HepG2 (cell line): ENCODE data around the gene RAB36. TPM values are rescaled to one million over a fixed set of nuclear protein-coding genes. Genes with fewer than 3 reads are reported as not detected.

Experiments
- KMT2B ChIP-seq: IDR thresholded peaks from 2 replicates; pipeline ENCODE4 v1.6.1; 2016; ENCODE audit warnings: missing genetic modification reagents, missing compliant biosample characterization
- MBD4 ChIP-seq: IDR thresholded peaks from 2 replicates; pipeline ENCODE4 v1.6.1; 2012; ENCODE audit warnings: low read length, inconsistent platforms, borderline replicate concordance
- NCOA2 ChIP-seq: sonication (generic); formaldehyde crosslinking; IDR thresholded peaks from 2 replicates; pipeline ENCODE4 v1.8.0; 2022; ENCODE audit warnings: inconsistent platforms
- ONECUT2 ChIP-seq: sonication (generic); formaldehyde crosslinking; IDR thresholded peaks from 2 replicates; pipeline ENCODE4 v1.4.0; 2020; ENCODE audit warnings: missing genetic modification reagents
- RFXANK ChIP-seq: IDR thresholded peaks from 2 replicates; pipeline ENCODE4 v1.6.1; 2016
- SAFB2 ChIP-seq: sonication (generic); formaldehyde crosslinking; IDR thresholded peaks from 2 replicates; pipeline ENCODE4 v1.5.1; 2020; ENCODE audit warnings: missing genetic modification reagents, low read depth, mild to moderate bottlenecking, borderline replicate concordance
- SRSF4 ChIP-seq: fragments of 200-400 bp; formaldehyde crosslinking; IDR thresholded peaks from one replicate; pipeline ENCODE4 v1.6.1; 2018; ENCODE audit warnings: mild to moderate bottlenecking, low read depth, low read length, moderate library complexity; ENCODE audit not compliant: poor library complexity, severe bottlenecking
- TRIM24 ChIP-seq: sonication (generic); formaldehyde crosslinking; IDR thresholded peaks from 2 replicates; pipeline ENCODE4 v1.8.0; 2022; ENCODE audit warnings: mild to moderate bottlenecking, missing genetic modification reagents
- ZBTB20 ChIP-seq: sonication (generic); formaldehyde crosslinking; IDR thresholded peaks from 2 replicates; pipeline ENCODE4 v1.8.1; 2023; ENCODE audit warnings: missing genetic modification reagents, low read depth, mild to moderate bottlenecking, borderline replicate concordance
- ZNF235 ChIP-seq: sonication (generic); formaldehyde crosslinking; IDR thresholded peaks from 2 replicates; pipeline ENCODE4 v1.8.1; 2023; ENCODE audit warnings: mild to moderate bottlenecking, missing genetic modification reagents, borderline replicate concordance
- ZNF331 ChIP-seq: sonication (generic); formaldehyde crosslinking; IDR thresholded peaks from 2 replicates; pipeline ENCODE4 v1.4.0; 2020; ENCODE audit warnings: missing genetic modification reagents
- ZNF34 ChIP-seq: sonication (generic); formaldehyde crosslinking; IDR thresholded peaks from 2 replicates; pipeline ENCODE4 v1.4.0; 2020; ENCODE audit warnings: mild to moderate bottlenecking, missing genetic modification reagents, borderline replicate concordance
- polyA plus RNA-seq, 8 experiments: library from polyadenylated mRNA; depleted of rRNA in 3 of 8; stranded (reverse) in 7 of 8; unstranded in 1 of 8; fragments of >200 nt; fragmentation: Illumina TruSeq in 4 of 8; extraction: Trizol in 4 of 8; gene quantifications; 2 replicates each; pipeline versions ENCODE4 v1.2.1 to v1.2.3, GENCODE V29; 2011 to 2016; ENCODE audit warnings: low read depth in 4 of 8, missing spikeins in 1 of 8, mixed read lengths in 1 of 8; ENCODE audit not compliant: insufficient read depth in 1 of 8
- total RNA-seq, 5 experiments: library from RNA; depleted of rRNA; stranded (reverse); fragments of >200 nt; fragmentation: Illumina TruSeq; extraction: Trizol; gene quantifications; 2 replicates each; pipeline ENCODE4 v1.2.3, GENCODE V29; 2016; ENCODE audit warnings: low read depth in 1 of 5
- TF ChIP-seq, protein P1 (sequence below): IDR thresholded peaks from 2 replicates; pipeline ENCODE4 v1.6.1; 2018; ENCODE audit warnings: missing genetic modification reagents
- TF ChIP-seq, protein P2 (sequence below): sonication (generic); formaldehyde crosslinking; IDR thresholded peaks from 2 replicates; pipeline ENCODE4 v1.9.0; 2021; ENCODE audit warnings: missing genetic modification reagents, borderline replicate concordance
- TF ChIP-seq, protein P3 (sequence below): sonication (generic); formaldehyde crosslinking; IDR thresholded peaks from 2 replicates; pipeline ENCODE4 v1.5.1; 2020; ENCODE audit warnings: mild to moderate bottlenecking, missing genetic modification reagents, borderline replicate concordance
- TF ChIP-seq, protein P4 (sequence below): sonication (generic); formaldehyde crosslinking; IDR thresholded peaks from 2 replicates; pipeline ENCODE4 v1.5.1; 2020; ENCODE audit warnings: missing genetic modification reagents, mild to moderate bottlenecking, borderline replicate concordance
- TF ChIP-seq, protein P5 (sequence below): sonication (generic); formaldehyde crosslinking; IDR thresholded peaks from 2 replicates; pipeline ENCODE4 v1.4.0; 2020; ENCODE audit warnings: mild to moderate bottlenecking, missing genetic modification reagents
- TF ChIP-seq, protein P6 (sequence below): sonication (generic); formaldehyde crosslinking; IDR thresholded peaks from 2 replicates; pipeline ENCODE4 v1.5.0; 2020; ENCODE audit warnings: mild to moderate bottlenecking, missing genetic modification reagents
- TF ChIP-seq, protein P7 (sequence below): sonication (generic); IDR thresholded peaks from 2 replicates; pipeline ENCODE4 v1.6.1; 2016; ENCODE audit warnings: low read depth, borderline replicate concordance

The RAB36 gene
- total and polyA plus RNA-seq, 2 of the 13 experiments (the other 11 are each of a cell fraction or from before 2014, with no cell fraction given): 0.24 to 0.86 TPM

DNA sequence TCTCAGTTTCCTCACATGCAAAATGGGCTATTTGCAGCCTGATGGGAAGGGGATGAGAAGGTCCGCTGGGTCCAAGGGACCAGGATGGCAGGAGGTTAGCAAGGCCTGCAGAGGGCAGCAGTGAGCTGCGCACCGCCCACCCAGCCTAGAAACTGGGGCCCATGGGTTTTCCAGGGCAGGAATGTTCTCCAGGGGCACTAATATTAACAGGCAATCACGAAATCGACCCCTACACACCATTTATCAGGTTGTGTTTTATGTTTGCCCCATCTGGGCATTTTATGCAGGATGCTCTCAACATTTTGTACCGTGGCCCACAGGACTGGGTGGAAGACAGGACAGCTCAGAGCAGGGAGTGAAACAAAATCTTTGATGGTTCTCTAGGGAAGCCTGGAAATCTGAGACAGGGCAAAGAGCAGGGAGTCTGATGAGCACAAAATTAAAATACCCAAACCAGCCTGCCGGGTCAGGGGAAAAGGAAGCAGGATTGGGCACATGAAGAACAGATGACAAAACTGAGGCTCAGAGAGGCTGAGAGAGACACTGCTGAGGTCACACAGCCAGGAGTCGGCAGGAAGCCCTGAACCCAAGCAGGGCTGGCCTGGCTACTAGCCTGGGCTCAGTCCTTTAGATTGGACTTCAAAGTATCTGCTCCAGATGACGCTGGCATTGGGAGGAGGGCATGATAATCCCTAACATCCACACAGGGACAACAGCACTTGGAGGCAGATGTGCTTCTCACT lies 33.4 kb downstream of the RAB36 start (continued):
- no peak for TF ChIP-seq SAFB2 (CRISPR knock-in tag)
- no peak for TF ChIP-seq ZNF235
- no peak for TF ChIP-seq TRIM24 (CRISPR knock-in tag)
- no peak for TF ChIP-seq ZBTB20
- TF ChIP-seq, protein P1, sequence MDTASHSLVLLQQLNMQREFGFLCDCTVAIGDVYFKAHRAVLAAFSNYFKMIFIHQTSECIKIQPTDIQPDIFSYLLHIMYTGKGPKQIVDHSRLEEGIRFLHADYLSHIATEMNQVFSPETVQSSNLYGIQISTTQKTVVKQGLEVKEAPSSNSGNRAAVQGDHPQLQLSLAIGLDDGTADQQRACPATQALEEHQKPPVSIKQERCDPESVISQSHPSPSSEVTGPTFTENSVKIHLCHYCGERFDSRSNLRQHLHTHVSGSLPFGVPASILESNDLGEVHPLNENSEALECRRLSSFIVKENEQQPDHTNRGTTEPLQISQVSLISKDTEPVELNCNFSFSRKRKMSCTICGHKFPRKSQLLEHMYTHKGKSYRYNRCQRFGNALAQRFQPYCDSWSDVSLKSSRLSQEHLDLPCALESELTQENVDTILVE (CRISPR knock-in tag): no peak
- TF ChIP-seq, protein P2, sequence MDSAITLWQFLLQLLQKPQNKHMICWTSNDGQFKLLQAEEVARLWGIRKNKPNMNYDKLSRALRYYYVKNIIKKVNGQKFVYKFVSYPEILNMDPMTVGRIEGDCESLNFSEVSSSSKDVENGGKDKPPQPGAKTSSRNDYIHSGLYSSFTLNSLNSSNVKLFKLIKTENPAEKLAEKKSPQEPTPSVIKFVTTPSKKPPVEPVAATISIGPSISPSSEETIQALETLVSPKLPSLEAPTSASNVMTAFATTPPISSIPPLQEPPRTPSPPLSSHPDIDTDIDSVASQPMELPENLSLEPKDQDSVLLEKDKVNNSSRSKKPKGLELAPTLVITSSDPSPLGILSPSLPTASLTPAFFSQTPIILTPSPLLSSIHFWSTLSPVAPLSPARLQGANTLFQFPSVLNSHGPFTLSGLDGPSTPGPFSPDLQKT (CRISPR knock-in tag): no peak
- TF ChIP-seq SRSF4: no peak
- TF ChIP-seq NCOA2 (CRISPR knock-in tag): no peak
- TF ChIP-seq ZNF34 (CRISPR knock-in tag): no peak
- TF ChIP-seq, protein P3, sequence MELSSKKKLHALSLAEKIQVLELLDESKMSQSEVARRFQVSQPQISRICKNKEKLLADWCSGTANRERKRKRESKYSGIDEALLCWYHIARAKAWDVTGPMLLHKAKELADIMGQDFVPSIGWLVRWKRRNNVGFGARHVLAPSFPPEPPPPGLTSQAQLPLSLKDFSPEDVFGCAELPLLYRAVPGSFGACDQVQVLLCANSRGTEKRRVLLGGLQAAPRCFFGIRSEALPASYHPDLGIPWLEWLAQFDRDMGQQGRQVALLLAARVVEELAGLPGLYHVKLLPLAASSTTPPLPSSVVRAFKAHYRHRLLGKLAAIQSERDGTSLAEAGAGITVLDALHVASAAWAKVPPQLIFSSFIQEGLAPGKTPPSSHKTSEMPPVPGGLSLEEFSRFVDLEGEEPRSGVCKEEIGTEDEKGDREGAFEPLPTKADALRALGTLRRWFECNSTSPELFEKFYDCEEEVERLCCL (CRISPR knock-in tag): no peak
- TF ChIP-seq MBD4: no peak
- TF ChIP-seq, protein P4, sequence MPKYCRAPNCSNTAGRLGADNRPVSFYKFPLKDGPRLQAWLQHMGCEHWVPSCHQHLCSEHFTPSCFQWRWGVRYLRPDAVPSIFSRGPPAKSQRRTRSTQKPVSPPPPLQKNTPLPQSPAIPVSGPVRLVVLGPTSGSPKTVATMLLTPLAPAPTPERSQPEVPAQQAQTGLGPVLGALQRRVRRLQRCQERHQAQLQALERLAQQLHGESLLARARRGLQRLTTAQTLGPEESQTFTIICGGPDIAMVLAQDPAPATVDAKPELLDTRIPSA (CRISPR knock-in tag): no peak
- TF ChIP-seq KMT2B (CRISPR knock-in tag): no peak
- no peak for TF ChIP-seq ZNF331
- TF ChIP-seq RFXANK (CRISPR knock-in tag): no peak
- TF ChIP-seq, protein P5, sequence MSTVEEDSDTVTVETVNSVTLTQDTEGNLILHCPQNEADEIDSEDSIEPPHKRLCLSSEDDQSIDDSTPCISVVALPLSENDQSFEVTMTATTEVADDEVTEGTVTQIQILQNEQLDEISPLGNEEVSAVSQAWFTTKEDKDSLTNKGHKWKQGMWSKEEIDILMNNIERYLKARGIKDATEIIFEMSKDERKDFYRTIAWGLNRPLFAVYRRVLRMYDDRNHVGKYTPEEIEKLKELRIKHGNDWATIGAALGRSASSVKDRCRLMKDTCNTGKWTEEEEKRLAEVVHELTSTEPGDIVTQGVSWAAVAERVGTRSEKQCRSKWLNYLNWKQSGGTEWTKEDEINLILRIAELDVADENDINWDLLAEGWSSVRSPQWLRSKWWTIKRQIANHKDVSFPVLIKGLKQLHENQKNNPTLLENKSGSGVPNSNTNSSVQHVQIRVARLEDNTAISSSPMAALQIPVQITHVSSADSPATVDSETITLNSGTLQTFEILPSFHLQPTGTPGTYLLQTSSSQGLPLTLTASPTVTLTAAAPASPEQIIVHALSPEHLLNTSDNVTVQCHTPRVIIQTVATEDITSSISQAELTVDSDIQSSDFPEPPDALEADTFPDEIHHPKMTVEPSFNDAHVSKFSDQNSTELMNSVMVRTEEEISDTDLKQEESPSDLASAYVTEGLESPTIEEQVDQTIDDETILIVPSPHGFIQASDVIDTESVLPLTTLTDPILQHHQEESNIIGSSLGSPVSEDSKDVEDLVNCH (CRISPR knock-in tag): no peak
- TF ChIP-seq, protein P6, sequence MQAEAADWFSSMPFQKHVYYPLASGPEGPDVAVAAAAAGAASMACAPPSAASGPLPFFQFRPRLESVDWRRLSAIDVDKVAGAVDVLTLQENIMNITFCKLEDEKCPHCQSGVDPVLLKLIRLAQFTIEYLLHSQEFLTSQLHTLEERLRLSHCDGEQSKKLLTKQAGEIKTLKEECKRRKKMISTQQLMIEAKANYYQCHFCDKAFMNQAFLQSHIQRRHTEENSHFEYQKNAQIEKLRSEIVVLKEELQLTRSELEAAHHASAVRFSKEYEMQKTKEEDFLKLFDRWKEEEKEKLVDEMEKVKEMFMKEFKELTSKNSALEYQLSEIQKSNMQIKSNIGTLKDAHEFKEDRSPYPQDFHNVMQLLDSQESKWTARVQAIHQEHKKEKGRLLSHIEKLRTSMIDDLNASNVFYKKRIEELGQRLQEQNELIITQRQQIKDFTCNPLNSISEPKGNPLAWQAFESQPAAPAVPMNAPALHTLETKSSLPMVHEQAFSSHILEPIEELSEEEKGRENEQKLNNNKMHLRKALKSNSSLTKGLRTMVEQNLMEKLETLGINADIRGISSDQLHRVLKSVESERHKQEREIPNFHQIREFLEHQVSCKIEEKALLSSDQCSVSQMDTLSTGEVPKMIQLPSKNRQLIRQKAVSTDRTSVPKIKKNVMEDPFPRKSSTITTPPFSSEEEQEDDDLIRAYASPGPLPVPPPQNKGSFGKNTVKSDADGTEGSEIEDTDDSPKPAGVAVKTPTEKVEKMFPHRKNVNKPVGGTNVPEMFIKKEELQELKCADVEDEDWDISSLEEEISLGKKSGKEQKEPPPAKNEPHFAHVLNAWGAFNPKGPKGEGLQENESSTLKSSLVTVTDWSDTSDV: no peak
- TF ChIP-seq, protein P7, sequence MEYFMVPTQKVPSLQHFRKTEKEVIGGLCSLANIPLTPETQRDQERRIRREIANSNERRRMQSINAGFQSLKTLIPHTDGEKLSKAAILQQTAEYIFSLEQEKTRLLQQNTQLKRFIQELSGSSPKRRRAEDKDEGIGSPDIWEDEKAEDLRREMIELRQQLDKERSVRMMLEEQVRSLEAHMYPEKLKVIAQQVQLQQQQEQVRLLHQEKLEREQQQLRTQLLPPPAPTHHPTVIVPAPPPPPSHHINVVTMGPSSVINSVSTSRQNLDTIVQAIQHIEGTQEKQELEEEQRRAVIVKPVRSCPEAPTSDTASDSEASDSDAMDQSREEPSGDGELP: no peak
- TF ChIP-seq ONECUT2 (CRISPR knock-in tag): no peak
